GM19468 (cell line): ENCODE data around the gene METAP1.
"Not testable (repeated sequence)": the region's sequence is repeated elsewhere in the genome, so short reads cannot be mapped to it uniquely, and the experiment has no call there.

Experiments used
- ATAC-seq: cut with Tn5 transposase; IDR thresholded peaks from one replicate; pipeline ENCODE4 v1.9.1; 2021; ENCODE audit warnings: mild to moderate bottlenecking, moderate library complexity, moderate number of reproducible peaks; ENCODE audit not compliant: unreplicated experiment; ENCODE audit errors: extremely low read depth

METAP1 gene

DNA sequence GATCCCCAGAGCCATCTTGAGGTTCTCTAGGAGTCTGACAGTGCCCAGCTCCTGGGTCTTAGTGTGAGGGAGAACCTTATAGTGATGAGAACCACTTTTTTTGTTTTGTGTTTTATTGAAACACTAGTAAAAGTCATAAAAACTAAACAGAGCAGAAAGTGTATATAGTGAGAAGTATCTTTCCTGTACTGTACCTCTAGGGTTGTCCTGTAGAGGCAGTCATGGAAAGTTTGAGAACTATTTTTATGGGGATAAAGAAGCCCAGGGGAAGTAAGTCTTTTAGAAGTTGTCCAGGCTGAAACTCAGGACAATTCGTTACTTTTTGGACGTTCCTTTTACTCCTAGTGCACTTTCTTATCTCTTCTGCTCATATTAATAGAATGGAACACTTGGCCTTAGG is 52.2 kb downstream of the METAP1 start:
- no peak for ATAC-seq

DNA sequence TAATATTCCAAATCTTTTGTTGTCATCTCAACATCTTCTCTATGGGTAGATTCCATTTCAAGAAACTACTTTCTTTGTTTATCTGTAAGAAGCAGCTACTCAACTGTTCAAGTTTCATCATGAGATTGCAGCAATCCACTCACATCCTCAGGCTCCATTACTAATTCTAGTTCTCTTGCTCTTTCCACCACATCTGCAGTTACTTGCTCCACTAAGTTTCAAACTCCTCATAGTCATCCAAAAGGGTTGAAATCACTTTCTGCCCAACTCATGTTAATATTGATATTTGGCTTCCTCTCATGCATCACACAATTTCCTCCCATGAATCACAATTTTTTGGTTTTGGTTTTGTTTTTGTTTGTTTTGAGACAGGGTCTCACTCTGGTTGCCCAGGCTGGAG is 57.4 kb downstream of the METAP1 start:
- ATAC-seq = no peak

DNA sequence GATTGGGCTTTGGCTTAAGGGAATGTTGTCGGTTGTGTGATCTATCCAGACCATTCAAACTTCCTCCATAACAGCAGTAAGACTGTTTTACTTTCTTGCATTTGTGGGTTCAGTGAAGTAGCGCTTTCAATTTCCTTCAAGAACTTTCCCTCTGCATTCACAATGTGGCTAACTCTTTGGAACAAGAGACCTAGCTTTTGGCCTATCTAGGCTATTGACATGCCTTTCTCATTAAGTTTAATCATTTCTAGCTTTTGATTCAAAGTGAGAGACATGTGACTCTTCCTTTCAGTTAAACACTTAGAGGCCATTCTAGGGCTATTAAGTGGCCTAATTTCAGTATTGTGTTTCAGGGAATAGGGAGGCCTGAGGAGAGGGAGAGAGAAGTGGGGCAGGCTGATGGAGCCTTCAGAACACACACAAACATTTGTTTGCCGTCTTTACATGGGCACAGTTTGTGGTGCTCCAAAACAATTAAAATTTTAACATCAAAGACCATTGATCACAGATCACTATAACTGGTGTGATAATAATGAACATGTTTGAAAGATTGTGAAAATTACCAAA is 59.0 kb downstream of the METAP1 start:
- no peak for ATAC-seq

DNA sequence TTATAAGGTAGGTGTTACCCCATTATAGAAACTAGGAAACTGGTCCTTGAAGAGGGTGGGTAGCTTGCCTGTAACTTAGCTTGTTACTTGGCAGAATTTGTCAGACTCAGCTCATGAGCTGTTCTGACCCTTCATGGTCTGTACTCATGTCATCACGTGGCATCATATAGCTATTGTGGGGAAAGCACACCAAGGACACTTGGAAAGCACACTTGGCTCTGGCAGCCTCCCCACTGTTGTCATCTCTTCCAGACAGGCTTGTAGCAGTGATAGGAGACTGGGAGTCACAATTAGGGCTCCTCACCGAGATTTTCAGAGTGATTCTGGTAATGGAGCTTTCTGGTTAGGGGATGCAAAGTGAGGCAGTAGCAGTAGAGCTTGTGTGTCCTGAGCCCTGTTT is 62.7 kb downstream of the METAP1 start:
- ATAC-seq = no peak

DNA sequence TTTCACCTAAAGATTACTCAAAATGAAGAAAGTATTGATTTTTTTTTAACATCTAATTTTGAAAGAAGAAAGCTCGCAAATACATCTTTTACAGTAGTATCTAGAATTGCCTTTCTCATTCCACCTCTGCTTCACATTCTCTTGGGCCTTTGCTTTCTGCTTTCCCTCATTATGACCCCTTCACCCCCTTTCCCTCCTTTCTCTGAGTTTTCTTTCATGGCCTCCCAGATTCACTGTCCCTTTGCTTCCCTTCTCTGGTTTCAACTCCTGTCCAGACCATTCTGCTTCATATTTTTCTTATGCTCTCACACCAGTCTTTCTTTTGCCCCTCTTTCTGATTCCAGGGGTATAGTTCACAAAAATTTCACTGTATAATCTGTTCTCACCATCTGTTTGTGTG is 64.0 kb downstream of the METAP1 start:
- ATAC-seq = no peak

DNA sequence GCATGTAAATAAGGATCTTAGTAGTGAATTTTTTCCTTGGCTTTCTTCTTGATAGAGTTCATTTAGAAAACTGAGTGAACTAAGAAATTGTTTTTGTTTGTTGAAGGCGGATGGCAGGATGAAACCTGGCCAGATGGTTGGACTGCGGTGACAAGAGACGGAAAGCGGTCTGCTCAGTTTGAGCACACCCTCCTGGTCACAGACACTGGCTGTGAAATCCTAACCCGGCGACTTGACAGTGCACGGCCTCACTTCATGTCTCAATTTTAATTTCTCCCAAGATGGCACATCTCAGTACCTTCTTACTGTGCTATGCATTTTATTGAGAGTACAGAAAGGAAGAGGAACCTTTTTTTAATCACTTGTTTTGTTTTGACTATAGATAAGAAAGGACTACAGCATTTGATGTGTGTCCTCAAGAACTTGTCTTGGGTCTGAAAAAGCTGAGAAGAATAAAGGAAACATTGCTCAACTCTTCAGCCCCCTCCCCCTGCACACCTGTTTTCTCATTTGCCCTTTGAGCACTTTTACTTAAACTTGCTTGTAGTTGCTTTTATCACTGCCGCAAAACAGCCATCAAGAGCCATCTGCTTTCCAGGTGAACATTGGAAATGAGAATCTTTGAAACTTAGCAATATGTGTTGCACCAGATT is 65.7 kb downstream of the METAP1 start:
- no peak for ATAC-seq

DNA sequence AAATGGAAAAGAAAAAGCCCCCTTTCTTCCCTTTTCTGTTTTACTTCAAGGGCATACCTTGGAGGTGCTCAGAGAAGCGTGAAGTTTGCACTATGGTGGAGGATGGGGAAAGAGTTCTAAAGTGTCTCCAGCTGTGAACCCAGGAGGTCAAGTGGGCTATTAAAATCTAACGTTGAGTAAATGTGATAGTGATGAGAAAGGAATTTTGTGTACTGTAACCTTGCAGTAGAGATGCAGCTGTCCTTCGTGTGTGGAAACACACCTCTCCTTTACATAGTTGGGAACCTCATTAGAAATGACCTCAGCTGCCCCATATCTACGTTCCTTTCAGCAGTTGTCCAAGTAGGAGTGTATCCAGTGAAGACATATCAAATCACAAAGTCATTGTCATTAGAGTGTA is 66.6 kb downstream of the METAP1 start:
- ATAC-seq = no peak

DNA sequence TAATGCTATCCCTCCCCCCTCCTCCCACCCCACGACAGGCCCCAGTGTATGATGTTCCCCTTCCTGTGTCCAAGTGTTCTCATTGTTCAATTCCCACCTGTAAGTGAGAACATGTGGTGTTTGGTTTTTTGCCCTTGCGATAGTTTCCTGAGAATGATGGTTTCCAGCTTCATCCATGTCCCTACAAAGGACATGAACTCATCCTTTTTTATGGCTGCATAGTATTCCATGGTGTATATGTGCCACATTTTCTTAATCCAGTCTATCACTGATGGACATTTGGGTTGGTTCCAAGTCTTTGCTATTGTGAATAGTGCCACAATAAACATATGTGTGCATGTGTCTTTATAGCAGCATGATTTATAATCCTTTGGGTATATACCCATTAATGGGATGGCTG is 70.0 kb downstream of the METAP1 start:
- not testable (repeated sequence) for ATAC-seq

DNA sequence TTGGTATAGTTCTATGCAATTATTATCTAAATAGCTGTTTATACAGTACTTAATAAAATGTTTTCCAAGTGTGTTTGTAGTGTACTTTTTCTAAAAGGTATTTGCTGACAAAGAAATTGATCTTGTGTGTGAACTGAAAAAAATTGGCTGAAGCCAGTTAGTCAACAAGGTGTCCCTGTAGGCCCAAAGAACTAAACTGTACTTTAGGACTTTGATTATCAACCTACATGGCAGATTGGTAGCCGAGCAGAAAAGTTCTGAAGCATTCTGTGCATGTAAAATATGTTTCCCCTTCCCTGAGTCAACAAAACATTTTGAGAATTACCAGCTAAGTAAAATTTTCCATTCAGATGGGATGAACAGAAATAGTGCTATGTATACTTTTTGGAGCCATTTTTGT is 72.1 kb downstream of the METAP1 start:
- no peak for ATAC-seq

DNA sequence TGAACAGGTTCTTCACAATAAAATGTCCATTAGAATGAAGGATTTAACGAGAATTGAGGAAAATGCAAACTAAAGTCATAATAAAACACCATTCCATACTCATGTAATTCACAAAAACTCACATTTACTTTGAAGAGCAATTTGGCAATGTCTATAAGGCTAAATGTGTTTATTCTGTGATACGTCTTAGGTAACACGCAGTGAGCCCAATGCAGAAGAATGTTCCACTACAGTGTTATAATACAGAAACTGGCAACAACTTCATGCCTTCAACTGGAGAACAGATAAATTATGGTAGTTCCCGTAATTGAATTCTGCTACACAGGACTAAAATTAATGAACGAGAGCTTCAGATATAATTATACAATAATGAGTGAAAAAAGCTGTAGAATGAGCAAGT is 75.6 kb downstream of the METAP1 start:
- no peak for ATAC-seq

DNA sequence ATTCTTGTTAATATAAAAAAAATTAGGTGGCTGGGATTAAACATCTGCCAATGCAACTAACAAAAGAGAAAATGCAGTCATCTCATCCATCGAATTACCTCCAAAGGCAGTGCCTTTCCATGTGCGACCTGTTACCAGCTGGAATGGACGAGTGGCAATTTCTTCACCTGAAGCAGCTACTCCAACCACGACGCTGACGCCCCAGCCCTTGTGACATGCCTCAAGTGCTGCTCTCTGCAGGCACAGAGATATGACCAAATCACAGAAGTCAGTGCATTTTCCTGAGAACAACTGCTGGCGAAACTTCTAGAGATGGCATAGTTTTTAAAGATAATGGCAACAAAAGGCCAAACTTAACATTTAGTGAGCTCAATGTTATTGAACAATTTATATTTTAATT is 79.3 kb downstream of the METAP1 start:
- ATAC-seq = no peak

DNA sequence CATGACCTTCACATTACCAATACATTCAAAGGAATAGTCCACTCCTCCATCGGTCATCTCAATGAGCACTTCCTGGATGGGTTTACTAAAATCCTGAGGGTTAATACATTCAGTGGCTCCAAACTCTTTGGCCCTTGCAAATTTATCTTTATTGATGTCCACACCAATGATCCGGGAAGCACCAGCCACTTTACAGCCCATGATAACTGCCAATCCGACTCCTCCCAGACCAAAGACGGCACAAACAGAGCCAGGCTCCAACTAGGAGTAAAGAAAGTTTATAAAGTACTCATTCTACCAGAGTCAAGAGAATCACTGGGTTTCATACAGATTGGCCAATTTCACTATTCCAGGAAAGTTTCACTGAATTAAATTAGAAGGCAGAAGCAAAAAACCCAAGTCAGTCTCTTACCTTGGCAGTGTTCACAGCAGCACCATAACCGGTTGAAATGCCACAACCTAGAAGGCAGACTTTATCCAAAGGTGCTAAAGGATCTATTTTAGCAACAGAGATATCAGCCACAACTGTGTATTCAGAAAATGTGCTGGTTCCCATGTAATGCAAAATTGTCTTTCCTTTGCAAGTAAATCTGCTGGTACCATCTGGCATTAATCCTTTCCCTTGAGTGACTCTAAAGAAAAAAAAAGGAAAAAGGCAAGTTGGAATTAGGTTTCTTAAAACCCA is 80.9 kb downstream of the METAP1 start:
- ATAC-seq = no peak

DNA sequence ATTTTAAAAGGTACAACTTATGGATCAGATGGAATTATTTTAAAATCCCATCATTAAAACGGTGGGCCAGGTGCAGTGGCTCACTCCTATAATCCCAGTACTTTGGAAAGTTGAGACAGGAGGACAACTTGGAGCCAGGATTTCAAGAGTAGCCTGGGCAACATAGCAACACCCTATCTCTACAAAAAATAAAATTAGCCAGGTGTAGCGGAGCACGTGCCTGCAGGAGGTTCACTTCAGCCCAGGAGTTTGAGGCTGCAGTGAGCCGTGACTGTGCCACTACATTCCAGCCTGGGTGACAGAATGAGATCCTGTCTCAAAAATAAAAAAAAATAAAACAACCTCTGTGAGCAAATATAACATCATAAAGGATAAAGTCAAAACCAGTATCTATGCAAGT is 81.7 kb downstream of the METAP1 start:
- ATAC-seq = no peak

DNA sequence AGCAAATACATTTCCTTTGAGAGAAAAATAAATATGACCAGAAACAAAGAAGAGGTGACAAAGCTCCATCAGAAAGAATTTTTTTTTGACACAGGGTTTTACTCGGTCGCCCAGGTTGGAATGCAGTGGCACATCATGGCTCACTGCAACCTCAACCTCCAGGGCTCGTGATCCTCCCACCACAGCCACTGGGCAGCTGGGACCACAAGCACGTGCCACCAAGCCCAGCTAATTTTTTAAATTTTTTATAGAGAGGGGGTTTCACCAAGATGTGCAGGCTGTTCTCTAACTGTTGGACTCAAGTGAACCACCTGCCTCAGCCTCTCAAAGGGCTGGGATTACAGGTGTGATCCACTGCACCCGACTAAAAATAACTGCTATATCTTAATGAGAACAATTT is 82.8 kb downstream of the METAP1 start:
- ATAC-seq = no peak

DNA sequence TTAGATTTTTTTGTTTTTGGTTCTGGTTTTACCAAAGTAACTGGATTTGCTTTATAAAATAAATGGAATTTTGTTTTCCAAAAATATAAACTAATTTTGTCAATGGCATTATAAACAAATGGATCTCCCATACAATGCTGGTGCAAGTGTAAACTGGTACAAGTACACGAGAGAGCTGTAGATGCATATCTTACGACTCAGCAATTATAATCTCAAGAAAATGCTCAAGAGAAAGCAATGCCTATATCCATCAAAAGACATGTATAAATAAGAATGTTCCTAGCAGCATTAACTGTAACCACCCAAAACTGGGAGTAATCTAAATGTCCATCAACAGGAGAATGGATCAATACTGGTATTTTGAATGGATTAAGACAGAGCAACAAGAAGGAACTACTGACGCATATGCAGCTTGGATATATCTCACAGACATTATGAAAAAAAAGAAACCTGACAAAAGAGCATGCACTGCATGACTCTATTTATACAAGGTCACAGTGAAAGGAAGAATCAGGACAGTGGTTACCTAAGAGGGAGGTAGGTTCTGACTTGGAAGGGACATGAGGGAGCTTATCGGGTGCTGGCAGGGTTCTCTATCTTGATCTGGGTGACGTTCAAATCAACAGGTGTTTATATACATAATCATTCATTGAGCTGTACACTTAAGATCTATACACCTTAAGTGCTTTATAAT is 83.6 kb downstream of the METAP1 start:
- ATAC-seq = no peak

DNA sequence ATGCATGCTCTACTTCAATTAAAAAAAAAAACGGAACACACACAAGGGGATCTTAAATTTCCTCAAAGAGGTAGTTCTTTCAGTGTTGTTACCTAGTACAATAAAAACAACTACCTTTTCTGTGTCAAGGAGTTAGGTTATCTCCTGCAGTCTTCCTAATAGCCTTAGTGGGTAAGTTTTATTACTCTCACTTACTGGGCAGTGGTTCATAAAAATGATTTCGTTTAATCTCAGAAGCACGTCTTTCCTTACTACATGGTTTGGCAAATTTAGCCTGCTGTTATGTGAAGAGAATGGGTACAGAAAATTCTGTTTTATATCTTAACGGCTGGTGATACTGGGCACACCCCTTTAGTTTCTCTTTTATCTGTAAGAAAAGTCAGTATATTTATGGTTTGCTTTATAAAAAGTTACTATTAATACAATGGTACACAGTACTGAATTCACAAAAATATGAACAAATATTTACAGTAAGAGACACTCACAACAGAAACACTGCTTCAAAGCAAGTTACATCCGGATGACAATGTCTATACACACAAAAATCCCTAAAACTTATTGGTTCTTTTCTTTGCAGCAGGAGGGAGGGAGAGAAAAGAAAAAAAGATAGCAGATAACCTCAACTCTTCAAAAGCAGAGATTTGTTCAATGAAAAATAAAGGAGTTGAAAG is 84.2 kb downstream of the METAP1 start:
- no peak for ATAC-seq

DNA sequence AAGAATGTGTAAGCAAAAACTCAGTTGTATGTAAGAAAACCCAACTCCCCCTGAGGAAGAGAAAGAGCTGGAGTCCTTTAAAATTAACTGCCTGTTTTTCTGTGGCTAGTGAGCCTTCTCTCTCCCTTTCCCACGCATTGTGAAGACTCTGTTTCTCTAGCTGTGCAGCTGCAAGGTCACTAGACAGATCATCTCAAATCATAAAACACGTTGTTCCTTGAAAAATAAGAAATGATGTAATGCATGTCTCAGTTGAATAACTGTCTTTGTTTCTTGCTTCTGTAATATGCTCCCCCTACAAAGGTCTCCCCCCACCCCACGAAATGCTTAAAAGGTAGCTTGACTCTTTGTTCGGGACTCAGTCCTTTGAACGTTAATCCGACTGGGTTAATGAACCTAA is 85.3 kb downstream of the METAP1 start:
- not testable (repeated sequence) for ATAC-seq

DNA sequence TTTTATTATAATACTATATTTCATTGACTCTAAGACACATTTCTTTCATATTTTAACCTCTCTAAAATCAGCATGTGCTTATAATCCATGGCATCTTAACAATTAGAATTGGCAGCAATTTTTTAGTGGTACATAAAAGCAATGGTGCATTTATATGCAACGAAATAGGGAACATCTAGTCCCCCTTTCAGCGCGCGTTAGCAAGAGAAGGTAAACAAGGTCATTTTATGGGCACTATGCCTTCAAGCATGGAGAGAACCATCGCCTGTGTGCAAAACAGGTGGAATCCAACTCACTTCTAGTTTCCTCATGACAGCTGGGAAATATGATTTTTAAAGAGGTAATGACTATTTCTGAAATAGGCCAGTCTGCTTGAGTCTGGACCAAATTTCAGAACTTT is 86.7 kb downstream of the METAP1 start:
- no peak for ATAC-seq

DNA sequence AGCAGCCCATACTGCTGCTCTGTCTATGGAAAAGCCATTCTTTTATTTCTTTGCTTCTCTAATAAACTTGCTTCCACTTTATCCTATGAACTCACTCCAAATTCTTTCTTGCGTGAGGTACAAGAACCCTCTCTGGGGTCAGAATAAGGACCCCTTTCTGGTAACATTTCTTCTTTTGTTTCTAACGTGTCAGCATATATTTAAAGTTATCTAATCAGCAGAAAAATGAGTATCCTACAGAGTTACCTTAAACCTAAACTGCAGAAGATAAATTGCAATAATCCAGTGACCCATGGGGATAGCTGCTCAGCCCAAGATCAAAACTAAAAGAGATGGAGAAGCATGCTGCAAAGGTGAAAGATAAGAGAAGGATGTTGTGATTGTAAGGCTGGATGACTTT is 89.1 kb downstream of the METAP1 start:
- ATAC-seq = no peak

DNA sequence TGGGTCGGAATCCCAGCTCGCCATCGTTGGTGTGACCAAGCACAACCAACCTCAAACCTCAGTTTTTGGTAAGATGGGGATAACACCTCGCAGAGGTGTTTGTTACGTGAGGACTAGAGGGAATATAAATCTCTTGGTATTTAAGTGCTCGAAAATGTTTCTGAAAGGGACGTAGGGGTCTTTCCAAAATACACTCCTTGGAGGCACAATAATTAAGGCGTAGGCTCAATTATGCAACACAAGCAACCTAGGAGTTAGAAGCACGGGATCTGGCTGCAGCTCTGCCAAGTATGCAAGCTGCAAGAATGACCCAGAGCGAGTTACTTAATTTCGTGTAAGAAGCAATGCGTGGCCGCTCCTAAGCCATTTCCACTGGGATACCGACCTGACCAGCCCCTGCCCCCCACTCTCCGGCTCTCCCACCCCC is 92.5 kb downstream of the METAP1 start:
- no peak for ATAC-seq
